OCI-LY1 (cell line): ENCODE data around the gene LRR1.

Experiments used
- H2AFZ ChIP-seq: fragments of 200-600 bp; sonication (generic), shearing (Covaris generic); 2 replicates; pipeline ENCODE4 v1.6.0; 2014; ENCODE audit warnings: antibody characterized with exemption, mild to moderate bottlenecking, low read length
- H3F3A ChIP-seq: fragments of 200-600 bp; sonication (generic), shearing (Covaris generic); 2 replicates; pipeline ENCODE4 v1.6.0; 2014; ENCODE audit warnings: mild to moderate bottlenecking, antibody characterized with exemption, low read length, moderate library complexity; ENCODE audit not compliant: insufficient read depth
- H3K27ac ChIP-seq: fragments of 200-600 bp; sonication (generic); 2 replicates; pipeline ENCODE4 v1.5.1; 2014; ENCODE audit warnings: low read length, mixed run types, mild to moderate bottlenecking, low read depth; ENCODE audit not compliant: poor library complexity, severe bottlenecking
- H3K27me3 ChIP-seq: fragments of 200-600 bp; sonication (generic); 2 replicates; pipeline ENCODE4 v1.6.0; 2014; ENCODE audit warnings: antibody characterized with exemption, mild to moderate bottlenecking, low read length, moderate library complexity; ENCODE audit not compliant: insufficient read depth
- H3K36me3 ChIP-seq: fragments of 200-600 bp; sonication (generic); 2 replicates; pipeline ENCODE4 v1.6.1; 2014; ENCODE audit warnings: mild to moderate bottlenecking, antibody characterized with exemption, low read length, moderate library complexity, mixed read lengths; ENCODE audit not compliant: insufficient read depth
- H3K4me1 ChIP-seq: fragments of 200-600 bp; sonication (generic); 2 replicates; pipeline ENCODE4 v1.5.1; 2014; ENCODE audit warnings: mild to moderate bottlenecking, low read length, moderate library complexity; ENCODE audit not compliant: insufficient read depth, severe bottlenecking
- H3K4me2 ChIP-seq: fragments of 200-600 bp; sonication (generic), shearing (Covaris generic); 2 replicates; pipeline ENCODE4 v1.6.1; 2014; ENCODE audit warnings: low read length
- H3K4me3 ChIP-seq: fragments of 200-600 bp; sonication (generic); 2 replicates; pipeline ENCODE4 v1.5.1; 2014; ENCODE audit warnings: low read length, low read depth, mild to moderate bottlenecking, mixed read lengths; ENCODE audit not compliant: poor library complexity, severe bottlenecking
- H3K79me2 ChIP-seq: fragments of 200-600 bp; shearing (Covaris generic); 2 replicates; pipeline ENCODE4 v1.6.1; 2016; ENCODE audit warnings: mixed run types, low read length, mixed read lengths; ENCODE audit not compliant: insufficient read depth
- H3K9ac ChIP-seq: fragments of 200-600 bp; sonication (generic), shearing (Covaris generic); 2 replicates; pipeline ENCODE4 v1.6.1; 2014; ENCODE audit warnings: mild to moderate bottlenecking, low read length, mixed read lengths
- H3K9me2 ChIP-seq: fragments of 200-600 bp; sonication (generic), shearing (Covaris generic); 2 replicates; pipeline ENCODE4 v1.6.1; 2014; ENCODE audit warnings: low read depth, mild to moderate bottlenecking, low read length, mixed read lengths
- H3K9me3 ChIP-seq: fragments of 200-600 bp; shearing (Covaris generic); 2 replicates; pipeline ENCODE4 v1.6.1; 2014; ENCODE audit warnings: low read length, mixed read lengths
- H4K20me1 ChIP-seq: fragments of 200-600 bp; sonication (generic), shearing (Covaris generic); 2 replicates; pipeline ENCODE4 v1.6.0; 2016; ENCODE audit warnings: mild to moderate bottlenecking, low read length; ENCODE audit not compliant: insufficient read depth
- CTCF ChIP-seq: fragments of 200-600 bp; sonication (generic), shearing (Covaris generic); IDR thresholded peaks from 2 replicates; pipeline ENCODE4 v1.5.1; 2017; ENCODE audit warnings: mild to moderate bottlenecking, antibody characterized with exemption, low read length, moderate library complexity, mixed read lengths
- EZH2 ChIP-seq: fragments of 200-600 bp; sonication (generic), shearing (Covaris generic); IDR thresholded peaks from 2 replicates; pipeline ENCODE4 v1.8.0; 2017; ENCODE audit warnings: borderline replicate concordance, mixed run types, mild to moderate bottlenecking, antibody characterized with exemption, low read length, moderate library complexity, mixed read lengths

Gene LRR1

GRCh38 chr14:49612251-49612650, 13.5 kb downstream of the LRR1 start:
- peaks cover 7% of the 10 kb centered on the region for H3K4me1 ChIP-seq
- H3K36me3 ChIP-seq: peaks cover 66% of the 10 kb centered on the region
- no peak overlapping the region for H3K4me2 ChIP-seq
- H3K9me3 ChIP-seq: no peaks in the 10 kb centered on the region
- no peak overlapping the region for H3K9ac ChIP-seq
- no peak overlapping the region for H3K4me3 ChIP-seq
- no peak overlapping the region for H2AFZ ChIP-seq
- TF ChIP-seq EZH2 (no peak), CTCF (no peak)
- no peaks in the 10 kb centered on the region for H3K9me2 ChIP-seq
- peaks cover 8% of the 10 kb centered on the region; the same call in 1 of the 2 replicates for H3K79me2 ChIP-seq
- no peaks in the 10 kb centered on the region for H4K20me1 ChIP-seq
- no peak overlapping the region for H3K27ac ChIP-seq
- H3K27me3 ChIP-seq: no peaks in the 10 kb centered on the region
- H3F3A ChIP-seq: peaks cover 3% of the 10 kb centered on the region; the same call in 1 of the 2 replicates

GRCh38 chr14:49612671-49613070, 13.9 kb downstream of the LRR1 start:
- H2AFZ ChIP-seq: no peak overlapping the region
- H3K27ac ChIP-seq: no peak overlapping the region
- H3K9ac ChIP-seq: no peak overlapping the region
- no peak overlapping the region for H3K4me2 ChIP-seq
- H3K4me1 ChIP-seq: peaks cover 7% of the 10 kb centered on the region
- no peaks in the 10 kb centered on the region for H3K9me2 ChIP-seq
- H3K79me2 ChIP-seq: peaks cover 8% of the 10 kb centered on the region; the same call in 1 of the 2 replicates
- H4K20me1 ChIP-seq: no peaks in the 10 kb centered on the region
- no peak overlapping the region for H3K4me3 ChIP-seq
- H3K27me3 ChIP-seq: no peaks in the 10 kb centered on the region
- TF ChIP-seq CTCF (no peak), EZH2 (no peak)
- H3F3A ChIP-seq: peaks cover 3% of the 10 kb centered on the region; the same call in 1 of the 2 replicates
- no peaks in the 10 kb centered on the region for H3K9me3 ChIP-seq
- H3K36me3 ChIP-seq: peaks cover 66% of the 10 kb centered on the region

- H3K79me2 ChIP-seq: peaks cover 20% of the 10 kb centered on the region
- H3K4me2 ChIP-seq: no peak overlapping the region
- TF ChIP-seq EZH2: no peak
- no peak for TF ChIP-seq CTCF
- H3F3A ChIP-seq: peaks cover 3% of the 10 kb centered on the region; the same call in 1 of the 2 replicates
- H3K27me3 ChIP-seq: no peaks in the 10 kb centered on the region
- no peaks in the 10 kb centered on the region for H3K9me3 ChIP-seq
- H3K36me3 ChIP-seq: peaks cover 72% of the 10 kb centered on the region
- H3K4me1 ChIP-seq: peaks cover 16% of the 10 kb centered on the region
- H3K9ac ChIP-seq: no peak overlapping the region
- H3K9me2 ChIP-seq: no peaks in the 10 kb centered on the region
- no peaks in the 10 kb centered on the region for H4K20me1 ChIP-seq
- H3K27ac ChIP-seq: no peak overlapping the region
- H3K4me3 ChIP-seq: no peak overlapping the region
- no peak overlapping the region for H2AFZ ChIP-seq
Observed at GRCh38 chr14:49614196-49614595, 15.5 kb downstream of the LRR1 start.
